NCI-H460 (cell line): ENCODE results near the gene TENT5A. TPM values are rescaled to one million over a fixed set of nuclear protein-coding genes. Genes with fewer than 3 reads are reported as not detected.
"Not testable (repeated sequence)": the region's sequence is repeated elsewhere in the genome, so short reads cannot be mapped to it uniquely, and the experiment has no call there.

Experiments
- DNase-seq: peaks from one replicate; pipeline ENCODE4 v3.0.0-alpha.2; 2016; ENCODE audit warnings: low read depth; ENCODE audit errors: extremely low read depth
- polyA plus RNA-seq: library from polyadenylated mRNA; depleted of rRNA; stranded (reverse); fragments of >200 nt; gene quantifications from 2 replicates; pipeline ENCODE4 v1.2.3, GENCODE V29; 2014; cell fraction: nucleus; rRNA removed
- total RNA-seq: library from RNA; depleted of rRNA; stranded (reverse); fragments of >200 nt; shearing (Covaris generic); gene quantifications from 2 replicates; pipeline ENCODE4 v1.2.3, GENCODE V29; 2014; rRNA removed

TENT5A gene
- total RNA-seq: 94.4 and 108 TPM in 2 replicates
- polyA plus RNA-seq: 86.9 and 118 TPM in 2 replicates

DNA sequence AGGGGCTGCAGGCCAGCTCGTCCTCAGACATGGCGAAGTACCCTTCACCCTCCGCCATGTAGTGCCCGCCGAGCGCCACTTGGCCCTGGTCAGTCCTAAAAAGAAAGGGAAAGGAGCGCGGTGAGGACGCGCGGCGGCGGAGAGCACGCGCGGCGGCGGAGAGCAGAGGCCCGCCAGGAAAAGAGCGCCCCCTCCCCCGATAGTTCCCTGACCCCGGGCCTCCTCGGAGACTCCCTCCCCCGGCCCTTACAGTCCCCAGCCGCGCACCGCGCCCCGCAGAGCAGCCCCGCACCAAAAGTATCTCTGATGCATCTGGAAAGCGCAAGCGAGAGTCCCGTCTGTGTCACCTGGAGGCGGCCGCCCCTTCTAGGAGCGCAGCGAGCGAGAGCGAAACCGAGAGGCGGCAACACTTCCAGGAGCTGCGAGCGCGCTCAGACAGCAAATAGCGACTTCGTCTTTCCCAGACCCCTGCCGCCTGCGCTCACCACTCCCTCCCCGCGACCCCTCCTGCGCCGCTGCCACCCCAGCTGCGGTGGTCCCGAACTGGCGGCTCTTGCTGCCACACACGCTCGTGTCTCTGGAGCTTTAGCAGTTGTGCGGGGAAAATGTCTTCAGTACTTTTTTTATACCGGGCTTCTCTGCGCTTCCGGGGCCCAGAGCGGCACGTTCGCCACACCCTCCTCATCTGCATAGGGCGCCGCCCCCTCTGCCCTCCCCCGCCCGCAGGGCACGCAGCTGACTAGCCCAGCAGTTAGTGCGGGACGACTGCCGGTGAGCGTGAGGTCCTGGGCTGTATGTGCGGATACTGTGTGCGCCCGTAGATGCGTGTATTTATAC is at the start of gene TENT5A:
Gene TENT5A (minus strand): TSS at position 598 of the 837 bp plus-strand sequence. CDS start 540 bp downstream, at position 58.
- peak; percentile 87 for DNase-seq

DNA sequence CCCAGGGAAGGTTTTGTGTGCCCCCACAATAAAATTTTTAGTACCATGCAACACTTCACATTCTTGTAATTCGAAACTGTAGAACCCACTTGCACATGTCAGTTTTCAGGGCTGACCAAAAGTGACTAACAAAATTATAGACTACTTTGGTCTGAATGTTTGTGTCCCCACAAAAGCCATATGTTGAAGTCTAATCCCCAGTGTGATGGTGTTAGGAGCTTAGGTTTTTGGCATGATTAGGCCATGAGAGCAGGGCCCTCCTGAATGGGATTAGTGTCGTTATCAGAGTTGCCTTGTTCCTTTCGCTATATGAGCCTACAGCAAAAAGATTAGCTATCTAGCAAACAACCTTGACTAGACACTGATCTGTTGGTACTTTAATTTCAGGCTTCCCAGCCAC is 49.0 kb upstream of the TENT5A start:
- no peak for DNase-seq

DNA sequence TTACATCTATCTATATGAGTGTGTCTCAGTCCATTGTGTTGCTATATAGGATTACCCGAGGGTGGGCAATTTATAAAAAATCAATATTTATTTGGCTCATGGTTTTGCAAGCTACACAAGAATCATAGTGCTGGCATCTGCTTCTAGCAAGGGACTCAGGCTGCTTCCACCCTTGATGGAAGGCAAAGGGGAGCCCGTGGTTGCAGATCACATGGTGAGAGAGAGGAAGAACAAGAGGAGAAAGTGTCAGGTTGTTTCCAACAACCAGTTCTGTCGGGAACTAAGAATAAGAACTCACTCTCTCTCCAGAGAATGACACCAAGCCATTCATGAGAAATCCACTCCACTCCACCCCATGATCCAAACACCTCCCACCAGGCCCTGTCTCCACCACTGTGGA is 48.2 kb upstream of the TENT5A start:
- no peak for DNase-seq

DNA sequence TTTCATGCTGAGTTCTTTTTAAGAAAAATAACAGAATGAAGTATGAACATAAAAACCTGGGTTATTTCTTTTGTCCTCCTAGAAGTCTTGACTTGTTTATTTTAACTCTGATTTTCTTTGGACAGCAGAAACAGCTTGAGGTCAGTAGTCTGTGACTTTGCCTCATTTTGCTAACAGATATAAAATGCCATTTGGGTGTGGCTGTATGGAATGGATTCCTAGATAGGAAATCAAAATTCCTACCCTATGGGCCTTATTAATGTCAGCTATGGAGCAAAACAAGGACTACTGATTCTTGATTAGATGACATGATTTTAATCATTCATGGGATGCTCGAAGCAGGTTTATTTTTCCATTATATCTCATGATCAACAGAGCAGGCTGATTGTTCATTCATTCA is 46.8 kb upstream of the TENT5A start:
- no peak for DNase-seq

DNA sequence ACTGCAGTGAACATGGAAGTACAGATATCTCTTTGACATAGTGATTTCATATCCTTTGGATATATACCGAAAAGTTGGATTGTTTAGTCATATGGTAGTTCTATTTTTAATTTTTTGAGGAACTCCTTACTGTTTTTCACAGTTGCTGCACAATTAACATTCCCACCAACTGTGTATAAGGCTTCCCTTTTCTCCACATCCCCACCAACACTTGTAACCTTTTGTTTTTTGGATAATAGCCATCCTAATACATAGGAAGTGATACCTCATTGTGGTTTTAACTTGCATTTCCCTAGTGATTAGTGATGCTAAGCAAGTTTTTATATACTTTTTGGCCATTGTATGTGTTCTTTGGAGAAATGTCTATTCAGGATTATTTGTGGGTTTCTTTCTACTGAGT is 45.1 kb upstream of the TENT5A start:
- no peak for DNase-seq

DNA sequence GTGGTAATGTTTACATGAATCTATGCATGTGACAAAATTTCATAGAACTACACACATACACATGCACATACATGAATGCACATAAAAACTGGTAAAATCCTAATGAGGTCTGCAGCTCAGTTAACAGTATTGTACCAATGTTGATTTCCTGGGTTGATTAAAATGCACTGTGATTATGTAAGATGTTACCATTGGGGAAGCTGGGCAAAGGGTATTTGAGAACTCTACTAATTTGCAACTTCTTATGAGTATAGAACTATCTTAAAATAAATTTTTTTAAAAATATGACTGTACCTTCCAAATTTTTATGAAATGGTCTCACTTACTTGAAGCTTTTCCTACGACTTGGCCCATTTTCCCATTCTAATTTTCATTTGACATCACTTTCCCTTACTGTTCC is 43.4 kb upstream of the TENT5A start:
- no peak for DNase-seq

DNA sequence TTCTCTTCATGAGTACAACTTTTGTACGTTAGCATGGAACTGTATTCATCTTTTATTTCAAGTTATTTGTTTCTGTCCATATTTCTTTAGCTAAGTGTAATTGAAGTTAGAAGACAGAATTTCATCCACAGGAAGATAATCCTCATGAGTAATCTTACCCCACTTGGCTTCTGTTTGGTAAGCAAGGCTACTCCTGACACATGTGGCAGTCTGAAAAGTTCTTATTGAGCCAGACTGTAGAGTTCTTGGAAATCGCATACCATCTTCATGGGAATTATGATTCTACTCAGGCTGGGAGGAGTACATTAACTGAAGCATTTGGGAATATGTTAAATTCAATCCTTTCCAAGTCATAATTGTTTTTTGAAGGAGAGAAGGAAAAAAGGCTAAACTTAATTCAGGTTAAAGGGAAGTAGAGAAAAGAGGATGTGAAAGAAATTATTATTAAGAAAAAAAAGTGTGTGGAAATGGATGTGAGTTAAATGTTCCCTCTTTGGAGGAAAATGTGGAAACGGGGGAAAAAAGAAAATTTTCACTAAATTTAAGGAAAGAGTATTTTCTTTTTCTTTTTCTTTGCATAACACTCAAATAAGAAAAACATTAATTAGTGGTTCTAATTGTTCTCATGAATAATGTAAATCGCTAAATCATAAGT is 41.5 kb upstream of the TENT5A start:
- DNase-seq: no peak

DNA sequence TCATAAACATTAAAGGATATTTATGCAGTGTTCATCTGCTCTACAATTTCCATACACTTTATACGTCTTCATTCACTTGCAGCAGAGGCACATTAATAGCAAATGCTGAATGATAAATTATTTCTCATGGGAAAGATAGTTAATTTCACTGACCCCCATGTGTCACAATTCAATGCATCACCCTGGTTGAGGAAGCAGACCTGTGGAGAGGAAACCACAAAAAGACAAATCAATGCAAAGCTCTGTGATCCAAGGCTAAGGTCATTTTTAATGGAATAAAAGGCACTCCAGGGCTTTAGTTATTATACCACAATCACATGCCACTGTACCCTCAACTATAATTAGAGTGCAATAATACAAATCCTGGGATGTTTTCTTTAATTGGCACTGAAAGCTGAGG is 40.3 kb upstream of the TENT5A start:
- DNase-seq: no peak

DNA sequence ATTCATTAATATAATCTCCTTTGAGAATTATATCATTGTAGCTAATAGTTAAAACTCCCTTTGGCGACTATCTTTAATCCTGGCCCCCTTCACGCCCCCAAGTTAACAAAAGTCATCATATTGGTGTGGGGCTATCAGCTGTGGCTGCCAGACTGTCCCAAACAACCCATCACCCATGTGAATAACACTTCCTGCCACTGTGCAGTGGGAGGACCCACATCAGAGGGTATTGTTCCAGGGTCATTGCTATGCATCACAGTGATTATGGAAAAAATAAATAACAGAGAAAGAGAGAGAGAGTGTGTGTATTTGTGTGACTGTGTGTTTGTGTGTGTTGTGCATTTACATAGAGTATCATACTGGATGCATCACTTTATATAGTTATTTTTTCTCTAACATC is 39.3 kb upstream of the TENT5A start:
- DNase-seq: no peak

DNA sequence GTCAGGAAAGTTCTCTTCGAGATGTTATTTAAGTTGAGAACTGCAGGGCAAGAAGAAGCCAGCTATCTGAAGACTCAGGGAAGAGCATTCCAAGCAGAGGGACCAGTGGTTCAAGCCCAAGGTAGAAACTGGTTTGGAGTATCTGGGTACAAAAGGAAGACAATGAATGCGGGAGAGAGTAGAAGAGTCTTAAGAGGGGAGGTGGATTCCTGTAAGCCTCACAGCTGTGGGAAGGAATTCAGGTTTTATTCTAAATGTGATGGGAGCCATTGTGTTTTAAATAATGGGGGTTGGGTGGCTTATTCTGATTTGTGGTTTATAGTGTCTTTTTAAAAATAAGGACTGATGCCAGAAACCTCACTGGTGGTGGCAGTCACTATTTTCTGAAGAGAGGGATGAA is 37.6 kb upstream of the TENT5A start:
- DNase-seq: no peak

DNA sequence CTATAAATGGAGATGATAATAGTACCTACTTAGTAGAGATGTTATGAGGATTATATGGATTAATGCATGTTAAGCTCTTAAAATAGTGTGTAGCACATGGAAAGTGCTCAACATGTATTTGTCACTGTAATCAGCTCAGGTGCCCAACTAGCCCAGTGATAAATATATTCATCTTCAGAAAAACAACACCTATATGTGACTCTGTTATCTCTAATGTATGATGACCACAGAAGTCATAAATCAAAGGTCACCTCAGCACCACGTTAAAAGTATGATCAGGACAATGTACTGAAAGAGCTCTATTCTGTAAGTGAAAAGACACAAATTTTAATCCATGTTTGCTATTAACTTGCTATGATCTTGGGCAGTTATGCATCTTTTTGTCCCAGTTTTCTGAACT is 36.8 kb upstream of the TENT5A start:
- no peak for DNase-seq

DNA sequence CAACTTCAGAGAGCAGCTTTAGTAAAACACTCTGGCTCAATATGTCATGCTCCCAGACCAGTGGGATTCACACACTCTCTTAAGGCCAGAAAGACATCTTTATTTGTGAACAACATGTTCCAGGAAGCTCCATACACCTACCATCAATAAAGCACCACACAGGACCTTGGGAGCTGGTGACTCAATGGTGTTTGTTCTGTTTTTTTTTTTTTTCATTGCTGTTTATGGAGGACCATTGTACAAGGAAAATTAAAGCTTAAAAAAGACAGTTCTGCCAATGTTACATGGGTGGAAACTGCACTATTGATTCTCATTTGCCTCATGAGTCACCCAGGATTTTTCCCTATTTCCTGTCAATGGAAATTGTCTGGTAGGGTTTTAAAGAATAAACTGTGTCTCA is 36.3 kb upstream of the TENT5A start:
- DNase-seq: no peak

DNA sequence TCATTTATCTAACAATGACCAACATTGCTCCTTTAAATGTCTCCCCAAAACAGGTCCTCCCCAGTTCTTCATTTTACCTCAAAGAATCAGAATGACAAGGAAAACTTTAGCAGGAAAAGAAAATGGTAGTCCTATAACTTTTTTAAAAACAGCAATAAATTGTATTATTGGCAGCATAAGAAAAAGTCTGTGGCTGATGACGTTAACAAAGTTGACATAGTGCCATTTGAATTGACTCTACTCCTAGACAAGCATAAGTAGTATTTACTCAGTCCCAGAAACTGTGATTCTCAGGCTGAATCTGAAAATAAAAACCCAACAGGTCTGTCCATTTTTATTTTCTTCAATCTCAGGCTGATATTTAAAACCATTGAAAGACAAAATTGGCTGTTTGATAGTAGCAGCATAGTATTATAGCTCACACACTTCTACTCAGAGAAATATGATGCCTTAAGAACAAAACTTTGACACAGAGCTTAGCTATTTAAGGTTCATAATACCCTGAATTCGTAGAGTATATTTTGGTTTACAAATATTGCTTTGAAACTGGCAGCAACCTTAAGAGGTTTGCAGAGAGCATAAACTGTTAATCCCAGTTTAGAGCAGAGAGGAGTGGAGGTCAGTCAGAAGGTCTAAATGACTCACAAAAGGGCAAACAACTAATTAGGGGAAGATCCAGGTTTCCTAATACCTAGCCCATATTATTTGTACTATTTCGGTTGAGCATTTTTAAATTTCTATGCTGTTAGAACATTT is 35.0 kb upstream of the TENT5A start:
- peak; percentile 18 for DNase-seq

DNA sequence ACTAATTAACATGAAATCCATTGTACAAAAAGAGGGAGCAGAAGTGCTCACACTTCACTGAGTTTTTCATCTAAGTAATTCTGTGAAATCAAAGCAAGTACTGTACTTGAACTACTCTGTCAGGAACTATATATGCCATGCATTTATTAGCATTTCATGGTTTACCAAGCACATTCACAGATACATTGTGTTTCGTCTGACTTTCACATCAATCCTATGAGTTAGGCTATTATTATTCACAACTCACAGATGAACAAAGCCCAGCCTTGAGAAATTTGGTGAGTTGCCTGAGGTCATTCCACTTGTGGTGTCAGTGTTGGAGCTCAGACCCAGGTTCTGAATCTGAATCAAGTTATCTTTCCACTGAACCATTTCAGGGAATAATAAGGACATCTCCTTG is 33.7 kb upstream of the TENT5A start:
- no peak for DNase-seq

DNA sequence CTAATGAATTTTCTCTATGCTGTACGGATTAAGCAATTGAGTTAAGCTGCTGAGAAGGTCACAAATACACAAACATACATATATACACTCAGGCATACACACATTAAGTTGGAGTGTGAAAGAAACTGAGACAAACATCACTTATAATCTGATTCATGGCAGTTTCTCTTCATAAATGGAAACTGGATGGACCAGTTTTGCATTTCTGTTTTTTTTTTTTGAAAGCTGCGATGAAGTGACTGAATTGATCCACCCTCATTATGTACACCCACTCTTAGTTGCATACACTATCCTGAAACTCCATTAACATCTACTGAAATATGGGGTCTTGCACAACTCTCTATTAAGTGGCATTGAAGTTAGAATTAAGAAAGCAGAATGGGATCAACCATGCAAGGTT is 32.9 kb upstream of the TENT5A start:
- no peak for DNase-seq

DNA sequence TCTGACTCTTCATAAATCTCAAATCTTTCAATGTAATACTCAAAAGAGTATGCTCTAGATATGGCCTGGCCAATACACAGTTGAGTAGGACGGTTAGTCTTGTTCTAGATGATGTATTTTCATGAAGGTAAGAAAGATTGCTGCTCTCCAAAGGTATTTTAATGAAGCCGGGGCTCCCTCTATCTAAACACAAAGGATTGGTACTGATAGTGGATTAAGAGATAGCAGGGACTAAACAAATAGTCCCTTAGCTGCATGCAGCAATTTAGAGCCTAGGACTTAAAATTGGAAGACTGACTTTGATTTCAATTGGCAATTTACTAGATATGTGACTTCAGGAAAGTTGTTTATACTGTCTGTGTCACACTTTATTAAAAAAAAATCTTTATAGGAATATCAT is 31.4 kb upstream of the TENT5A start:
- no peak for DNase-seq

DNA sequence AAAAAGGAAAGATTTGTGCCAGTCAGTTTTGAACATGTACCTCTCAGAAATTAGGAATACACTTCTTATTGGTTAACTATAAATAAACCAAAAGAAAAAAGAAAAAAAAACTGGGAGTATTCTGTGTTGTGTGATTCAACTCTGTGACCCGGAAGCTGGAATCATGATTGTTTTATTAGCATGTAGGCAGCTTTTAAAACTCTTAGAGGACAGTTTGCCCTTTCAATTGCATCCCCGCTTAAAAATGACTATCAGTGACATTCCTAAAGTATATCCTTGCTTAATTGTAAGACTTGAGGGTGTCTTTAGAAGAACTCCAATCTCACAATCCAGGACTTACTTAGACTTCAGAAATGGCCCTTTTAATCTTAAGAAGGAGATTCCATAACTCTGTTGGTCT is 29.1 kb upstream of the TENT5A start:
- no peak for DNase-seq

DNA sequence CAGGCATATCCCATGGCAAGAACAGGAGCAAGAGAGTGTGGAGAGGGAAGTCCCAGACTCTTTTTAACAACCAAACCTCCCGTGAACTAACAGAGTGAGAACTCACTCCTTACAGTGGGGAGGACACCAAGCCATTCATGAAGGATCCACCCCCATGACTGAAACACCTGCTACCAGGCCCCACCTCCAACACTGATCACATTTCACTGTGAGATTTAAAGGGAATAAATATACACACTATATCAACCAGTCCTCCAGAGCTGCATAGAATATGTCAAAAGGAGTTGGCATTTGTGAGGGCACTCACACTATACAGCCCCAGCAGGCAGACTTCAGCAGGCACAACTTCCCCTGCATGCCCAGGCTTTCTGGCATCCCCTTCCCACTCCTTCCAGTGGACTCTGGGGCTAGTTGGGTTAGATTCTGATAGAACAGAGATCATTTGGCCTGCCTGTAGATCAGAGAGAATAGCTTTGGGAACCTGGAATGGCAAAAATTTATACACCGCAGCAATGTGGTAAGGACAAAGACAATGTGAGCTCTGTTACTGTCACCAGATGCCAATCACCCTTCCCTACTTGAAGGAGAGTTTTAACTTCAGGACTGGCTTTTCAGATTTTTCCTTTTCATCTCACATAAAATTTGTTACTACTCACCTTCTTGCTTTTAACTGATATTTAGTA is 25.2 kb upstream of the TENT5A start:
- DNase-seq: no peak

DNA sequence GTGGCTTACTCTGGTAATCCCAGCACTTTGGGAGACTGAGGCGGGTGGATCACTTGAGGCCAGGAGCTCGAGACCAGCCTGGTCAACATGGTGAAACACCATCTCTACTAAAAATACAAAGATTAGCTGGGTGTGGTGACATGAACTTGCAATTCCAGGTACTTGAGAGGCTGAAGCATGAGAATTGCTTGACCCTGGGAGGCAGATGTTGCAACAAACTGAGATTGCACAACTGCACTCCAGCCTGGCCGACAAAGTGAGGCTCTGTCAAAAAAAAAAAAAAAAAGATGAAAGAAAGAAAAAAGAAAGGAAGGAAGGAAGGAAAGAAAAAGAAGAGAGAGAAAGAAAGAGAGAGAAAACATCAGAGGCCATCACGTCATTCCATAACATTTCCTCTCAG is 23.7 kb upstream of the TENT5A start:
- DNase-seq: not testable (repeated sequence)

DNA sequence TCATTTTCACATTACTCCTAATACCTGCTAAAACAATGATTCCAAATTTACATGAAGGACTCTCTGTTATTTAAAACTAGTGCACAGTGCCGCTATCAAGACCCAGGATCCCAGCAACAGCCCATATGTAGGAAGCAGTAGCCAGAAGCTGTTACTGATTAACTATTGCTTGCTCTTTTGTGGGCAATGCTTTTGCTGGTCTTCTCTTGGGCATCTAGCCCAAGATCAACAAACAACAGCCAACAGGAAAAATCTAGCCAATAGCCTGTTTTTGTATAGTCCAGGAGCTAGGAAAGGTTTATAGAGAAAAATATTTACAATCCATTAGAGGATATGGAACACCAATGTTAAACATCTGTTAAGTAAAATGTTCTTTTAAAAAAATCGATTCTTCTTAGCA is 22.1 kb upstream of the TENT5A start:
- DNase-seq: no peak

DNA sequence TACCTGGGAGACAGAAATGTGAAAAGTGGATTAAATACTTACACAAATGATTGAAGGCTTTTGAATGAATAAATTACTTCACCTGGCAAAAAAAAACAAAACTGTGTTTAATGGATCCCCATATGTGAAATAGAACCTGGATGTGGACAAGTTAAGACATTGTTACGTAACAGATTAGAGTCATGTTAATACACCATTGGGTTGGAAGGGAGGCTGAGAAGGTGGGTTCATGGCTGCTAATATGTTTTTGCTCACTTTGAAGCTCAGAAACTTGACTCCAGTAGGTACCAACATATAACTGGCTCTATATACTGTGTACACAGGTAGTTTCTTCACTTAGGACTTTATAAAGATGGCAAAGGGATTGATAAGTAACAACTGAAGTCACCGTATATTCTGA is 21.4 kb upstream of the TENT5A start:
- no peak for DNase-seq
